Ishikawa (cell line): ENCODE measurements around the gene SLC25A23.

Experiments
- CEBPB ChIP-seq: IDR thresholded peaks from 2 replicates; pipeline ENCODE4 v1.6.1; 2012
- CREB1 ChIP-seq: IDR thresholded peaks from 2 replicates; pipeline ENCODE4 v1.6.1; 2012; ENCODE audit warnings: low read depth
- EGR1 ChIP-seq: IDR thresholded peaks from 2 replicates; pipeline ENCODE4 v1.6.1; 2012
- EP300 ChIP-seq: IDR thresholded peaks from 2 replicates; pipeline ENCODE4 v1.6.1; 2012; ENCODE audit warnings: borderline replicate concordance
- FOXM1 ChIP-seq: IDR thresholded peaks from 2 replicates; pipeline ENCODE4 v1.6.1; 2012; ENCODE audit warnings: low read depth, borderline replicate concordance
- MAX ChIP-seq: IDR thresholded peaks from 2 replicates; pipeline ENCODE4 v1.6.1; 2012
- NFIC ChIP-seq: IDR thresholded peaks from 2 replicates; pipeline ENCODE4 v1.6.1; 2012
- RAD21 ChIP-seq: IDR thresholded peaks from 2 replicates; pipeline ENCODE4 v1.6.1; 2012; ENCODE audit warnings: low read depth
- TAF1 ChIP-seq: IDR thresholded peaks from 2 replicates; pipeline ENCODE4 v1.6.1; 2012; ENCODE audit warnings: low read depth, mild to moderate bottlenecking
- TCF12 ChIP-seq: IDR thresholded peaks from 2 replicates; pipeline ENCODE4 v1.6.1; 2012; ENCODE audit warnings: low read depth
- TEAD4 ChIP-seq: IDR thresholded peaks from 2 replicates; pipeline ENCODE4 v1.6.1; 2012
- USF1 ChIP-seq: IDR thresholded peaks from 2 replicates; pipeline ENCODE4 v1.6.1; 2012
- YY1 ChIP-seq: IDR thresholded peaks from 2 replicates; pipeline ENCODE4 v1.6.1; 2012; ENCODE audit warnings: low read depth
- ZBTB7A ChIP-seq: IDR thresholded peaks from 2 replicates; pipeline ENCODE4 v1.6.1; 2012; ENCODE audit warnings: low read depth
- TF ChIP-seq, protein P1 (sequence below): IDR thresholded peaks from 2 replicates; pipeline ENCODE4 v1.6.1; 2012; ENCODE audit warnings: low read depth, mild to moderate bottlenecking

The SLC25A23 gene

DNA sequence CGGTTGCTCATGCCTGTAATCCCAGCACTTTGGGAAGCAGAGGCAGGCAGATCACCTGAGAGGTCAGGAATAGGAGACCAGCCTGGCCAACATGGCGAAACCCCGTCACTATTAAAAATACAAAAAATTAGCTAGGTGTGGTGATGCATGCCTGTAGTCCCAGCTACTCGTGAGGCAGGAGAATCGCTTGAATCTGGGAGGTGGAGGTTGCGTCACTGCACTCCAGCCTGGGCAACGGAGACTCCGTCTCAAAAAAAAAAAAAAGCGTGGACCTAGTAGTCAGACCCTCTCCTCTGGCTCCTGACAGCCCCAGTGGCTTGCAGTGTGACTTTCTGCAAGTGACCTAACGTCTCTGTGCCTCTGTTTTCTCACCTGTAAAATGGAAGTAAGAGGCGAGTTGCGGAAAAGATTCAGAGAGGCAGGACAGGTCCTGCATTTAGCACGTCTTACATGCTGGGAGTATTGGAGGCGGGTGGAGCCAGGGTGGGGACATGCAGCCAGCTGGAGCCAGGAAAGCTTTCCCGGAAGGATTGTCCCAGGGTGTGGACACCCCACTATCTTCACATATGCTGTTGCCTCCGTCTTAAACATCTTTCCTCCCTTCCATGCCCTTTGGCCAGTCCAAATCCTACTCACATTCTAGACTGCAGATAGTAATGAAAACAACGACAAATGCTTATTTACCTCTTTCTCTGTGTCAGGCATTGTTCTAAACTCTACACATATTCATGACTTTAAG is 39.6 kb upstream of the SLC25A23 start:
- TF ChIP-seq FOXM1 (no peak), MAX (no peak), USF1 (no peak), YY1 (no peak), TEAD4 (no peak), CEBPB (no peak), RAD21 (no peak), TCF12 (no peak), EGR1 (no peak), CREB1 (no peak), NFIC (no peak), TAF1 (no peak), ZBTB7A (no peak)
- TF ChIP-seq, protein P1, sequence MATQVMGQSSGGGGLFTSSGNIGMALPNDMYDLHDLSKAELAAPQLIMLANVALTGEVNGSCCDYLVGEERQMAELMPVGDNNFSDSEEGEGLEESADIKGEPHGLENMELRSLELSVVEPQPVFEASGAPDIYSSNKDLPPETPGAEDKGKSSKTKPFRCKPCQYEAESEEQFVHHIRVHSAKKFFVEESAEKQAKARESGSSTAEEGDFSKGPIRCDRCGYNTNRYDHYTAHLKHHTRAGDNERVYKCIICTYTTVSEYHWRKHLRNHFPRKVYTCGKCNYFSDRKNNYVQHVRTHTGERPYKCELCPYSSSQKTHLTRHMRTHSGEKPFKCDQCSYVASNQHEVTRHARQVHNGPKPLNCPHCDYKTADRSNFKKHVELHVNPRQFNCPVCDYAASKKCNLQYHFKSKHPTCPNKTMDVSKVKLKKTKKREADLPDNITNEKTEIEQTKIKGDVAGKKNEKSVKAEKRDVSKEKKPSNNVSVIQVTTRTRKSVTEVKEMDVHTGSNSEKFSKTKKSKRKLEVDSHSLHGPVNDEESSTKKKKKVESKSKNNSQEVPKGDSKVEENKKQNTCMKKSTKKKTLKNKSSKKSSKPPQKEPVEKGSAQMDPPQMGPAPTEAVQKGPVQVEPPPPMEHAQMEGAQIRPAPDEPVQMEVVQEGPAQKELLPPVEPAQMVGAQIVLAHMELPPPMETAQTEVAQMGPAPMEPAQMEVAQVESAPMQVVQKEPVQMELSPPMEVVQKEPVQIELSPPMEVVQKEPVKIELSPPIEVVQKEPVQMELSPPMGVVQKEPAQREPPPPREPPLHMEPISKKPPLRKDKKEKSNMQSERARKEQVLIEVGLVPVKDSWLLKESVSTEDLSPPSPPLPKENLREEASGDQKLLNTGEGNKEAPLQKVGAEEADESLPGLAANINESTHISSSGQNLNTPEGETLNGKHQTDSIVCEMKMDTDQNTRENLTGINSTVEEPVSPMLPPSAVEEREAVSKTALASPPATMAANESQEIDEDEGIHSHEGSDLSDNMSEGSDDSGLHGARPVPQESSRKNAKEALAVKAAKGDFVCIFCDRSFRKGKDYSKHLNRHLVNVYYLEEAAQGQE: no peak

DNA sequence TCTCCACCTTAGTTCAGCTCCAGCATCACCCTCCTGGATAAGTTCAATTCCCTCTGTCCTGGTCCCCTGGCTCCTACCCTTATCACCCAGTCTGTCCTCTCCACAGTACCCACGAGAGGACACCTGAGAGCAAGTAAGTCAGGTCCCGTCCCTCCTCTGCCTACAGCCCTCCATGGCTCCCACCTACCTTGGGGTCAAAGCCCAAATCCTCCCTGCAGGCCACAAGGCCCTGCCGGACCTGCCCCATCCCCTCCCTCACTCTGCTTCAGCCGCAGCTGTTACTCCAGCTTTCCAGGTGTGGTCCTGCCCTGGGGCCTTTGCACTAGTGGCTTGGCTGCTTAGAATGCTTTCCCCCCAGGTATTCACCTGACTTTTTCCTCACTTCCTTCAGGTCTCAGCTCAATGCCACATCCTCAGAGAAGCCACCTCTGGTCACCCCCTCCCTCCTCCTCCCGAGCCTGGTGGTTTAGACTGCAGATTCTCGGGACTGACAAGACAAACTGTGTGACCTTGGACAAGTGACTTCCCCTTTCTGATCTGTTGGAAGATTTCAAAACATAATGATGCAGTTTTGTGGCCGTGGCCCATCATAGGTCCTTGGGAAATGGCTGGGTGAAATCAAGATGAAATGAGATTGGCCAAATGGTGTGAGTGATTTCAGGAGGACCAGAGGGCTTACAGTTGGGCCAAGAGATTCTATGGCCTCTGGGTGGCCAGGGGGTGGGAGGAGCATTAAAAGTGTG is 38.9 kb upstream of the SLC25A23 start:
- TF ChIP-seq USF1 (no peak), RAD21 (no peak), TCF12 (no peak), ZBTB7A (no peak), EP300 (no peak), FOXM1 (no peak), YY1 (no peak), NFIC (no peak), CEBPB (no peak), EGR1 (no peak), TEAD4 (no peak), TAF1 (no peak), MAX (no peak), CREB1 (no peak)
- TF ChIP-seq, protein P1: no peak

GRCh38 chr19:6495947-6496346 is 36.4 kb upstream of the SLC25A23 start:
- TF ChIP-seq, protein P1: no peak
- TF ChIP-seq ZBTB7A (no peak), YY1 (no peak), EGR1 (no peak), MAX (no peak)
